Astrocyte (in vitro differentiated cells and primary cell): Measurements from ENCODE around the gene SMOC1. TPM values are rescaled to one million over a fixed set of nuclear protein-coding genes. Genes with fewer than 3 reads are reported as not detected.

ENCODE experiments used
- DNase-seq: peaks from one replicate; pipeline ENCODE4 v3.0.0-alpha.2; 2010; ENCODE audit warnings: low read depth
- FAIRE-seq: peaks from 2 replicates; lab custom pipeline; 2011; peaks lifted over from hg19 to GRCh38; lab: Jason Lieb, UNC
- H2AFZ ChIP-seq: 2 replicates; pipeline ENCODE4 v1.6.0; 2012; ENCODE audit warnings: low read depth, low read length, inconsistent platforms
- H3K27ac ChIP-seq: 2 replicates; pipeline ENCODE4 v1.5.1; 2011; ENCODE audit warnings: low read depth, low read length, inconsistent platforms
- H3K27me3 ChIP-seq: 2 replicates; pipeline ENCODE4 v1.6.0; 2011; ENCODE audit warnings: low read length, inconsistent platforms; ENCODE audit not compliant: insufficient read depth
- H3K36me3 ChIP-seq: 2 replicates; pipeline ENCODE4 v1.5.1; 2011; ENCODE audit warnings: low read length, inconsistent platforms; ENCODE audit not compliant: insufficient read depth
- H3K4me1 ChIP-seq: 2 replicates; pipeline ENCODE4 v1.5.1; 2011; ENCODE audit warnings: low read length, inconsistent platforms; ENCODE audit not compliant: insufficient read depth
- H3K4me2 ChIP-seq: 2 replicates; pipeline ENCODE4 v1.6.0; 2012; ENCODE audit warnings: low read length, inconsistent platforms
- H3K4me3 ChIP-seq: 2 replicates; pipeline ENCODE4 v1.5.1; 2011; ENCODE audit warnings: low read depth, mild to moderate bottlenecking, low read length, inconsistent platforms; ENCODE audit not compliant: insufficient read depth
- H3K79me2 ChIP-seq: 2 replicates; pipeline ENCODE4 v1.6.0; 2012; ENCODE audit warnings: mild to moderate bottlenecking, low read length, inconsistent platforms; ENCODE audit not compliant: insufficient read depth
- H3K9ac ChIP-seq: 2 replicates; pipeline ENCODE4 v1.6.0; 2012; ENCODE audit warnings: mild to moderate bottlenecking, low read length, inconsistent platforms
- H3K9me3 ChIP-seq: 2 replicates; pipeline ENCODE4 v1.5.1; 2012; ENCODE audit warnings: low read depth, mild to moderate bottlenecking, low read length, inconsistent platforms; ENCODE audit not compliant: insufficient read depth
- H4K20me1 ChIP-seq: 2 replicates; pipeline ENCODE4 v1.6.0; 2012; ENCODE audit warnings: low read length, inconsistent platforms; ENCODE audit not compliant: insufficient read depth
- H3K27ac Mint-ChIP-seq: one replicate; pipeline ENCODE4 v1.8.0; 2021; ENCODE audit warnings: mild to moderate bottlenecking, mixed read lengths; ENCODE audit not compliant: unreplicated experiment
- H3K27me3 Mint-ChIP-seq: one replicate; pipeline ENCODE4 v1.8.0; 2021; ENCODE audit warnings: low read depth, mixed read lengths; ENCODE audit not compliant: unreplicated experiment
- H3K36me3 Mint-ChIP-seq: one replicate; pipeline ENCODE4 v1.8.0; 2021; ENCODE audit warnings: low read depth, mixed read lengths; ENCODE audit not compliant: unreplicated experiment
- H3K4me1 Mint-ChIP-seq: one replicate; pipeline ENCODE4 v1.8.0; 2021; ENCODE audit warnings: low read depth, mixed read lengths; ENCODE audit not compliant: unreplicated experiment
- H3K4me3 Mint-ChIP-seq: one replicate; pipeline ENCODE4 v1.8.0; 2021; ENCODE audit warnings: mild to moderate bottlenecking, moderate library complexity, mixed read lengths; ENCODE audit not compliant: unreplicated experiment
- H3K9me3 Mint-ChIP-seq: one replicate; pipeline ENCODE4 v1.8.0; 2021; ENCODE audit warnings: mild to moderate bottlenecking, mixed read lengths; ENCODE audit not compliant: unreplicated experiment
- CTCF ChIP-seq: IDR thresholded peaks from 2 replicates; pipeline ENCODE4 v1.5.1; 2011; ENCODE audit warnings: low read depth, mild to moderate bottlenecking, inconsistent platforms, low read length, moderate library complexity; ENCODE audit not compliant: insufficient read depth
- EZH2 ChIP-seq: IDR thresholded peaks from 2 replicates; pipeline ENCODE4 v1.6.1; 2012; ENCODE audit warnings: mild to moderate bottlenecking, low read length, inconsistent platforms; ENCODE audit not compliant: insufficient read depth
- total RNA-seq: library from RNA; stranded (reverse); gene quantifications from 2 replicates; pipeline ENCODE4 v1.2.1, GENCODE V29; 2021

SMOC1 gene
- total RNA-seq, 1 donor from 2014 or later, result 0.16 TPM

GRCh38 chr14:70011708-70012107 is 132.5 kb downstream of the SMOC1 start:
- no peaks in the 10 kb centered on the region for H3K4me1 Mint-ChIP-seq
- no peak overlapping the region for H3K4me3 ChIP-seq
- FAIRE-seq (no peak), DNase-seq (no peak)
- H3K4me1 ChIP-seq, result no peaks in the 10 kb centered on the region
- H3K27ac Mint-ChIP-seq, result no peak overlapping the region
- H3K9me3 Mint-ChIP-seq, result peaks cover 3% of the 10 kb centered on the region
- peaks cover 8% of the 10 kb centered on the region for H3K27me3 Mint-ChIP-seq
- no peaks in the 10 kb centered on the region for H3K27me3 ChIP-seq
- H4K20me1 ChIP-seq, result no peaks in the 10 kb centered on the region
- H3K36me3 Mint-ChIP-seq, result peaks cover 2% of the 10 kb centered on the region
- no peak overlapping the region for H3K4me3 Mint-ChIP-seq
- no peak overlapping the region for H3K4me2 ChIP-seq
- H3K27ac ChIP-seq, result no peak overlapping the region
- TF ChIP-seq CTCF, result no peak
- TF ChIP-seq EZH2, result no peak
- no peaks in the 10 kb centered on the region for H3K9me3 ChIP-seq
- H3K79me2 ChIP-seq, result no peaks in the 10 kb centered on the region
- no peaks in the 10 kb centered on the region for H3K36me3 ChIP-seq
- no peak overlapping the region for H3K9ac ChIP-seq
- H2AFZ ChIP-seq, result no peak overlapping the region

- Mint-ChIP-seq H3K36me3 (peaks cover 4% of the 10 kb centered on the region), H3K4me1 (peaks cover 2% of the 10 kb centered on the region), H3K27ac (no peak overlapping the region), H3K4me3 (no peak overlapping the region), H3K9me3 (peaks cover 5% of the 10 kb centered on the region), H3K27me3 (peaks cover 14% of the 10 kb centered on the region)
- no peak for TF ChIP-seq EZH2
- peak; percentile 54 for TF ChIP-seq CTCF
- Histone ChIP-seq H4K20me1 (no peaks in the 10 kb centered on the region), H3K27me3 (no peaks in the 10 kb centered on the region), H2AFZ (no peak overlapping the region), H3K4me1 (no peaks in the 10 kb centered on the region), H3K4me2 (no peak overlapping the region), H3K79me2 (no peaks in the 10 kb centered on the region), H3K9ac (no peak overlapping the region), H3K36me3 (no peaks in the 10 kb centered on the region), H3K27ac (no peak overlapping the region), H3K4me3 (no peak overlapping the region), H3K9me3 (no peaks in the 10 kb centered on the region)
- DNase-seq (no peak), FAIRE-seq (no peak)
These were observed 134.2 kb downstream of the SMOC1 start for GRCh38 chr14:70013271-70013873.

- DNase-seq, result no peak
- Histone ChIP-seq H3K27ac (no peak overlapping the region), H3K4me1 (no peaks in the 10 kb centered on the region), H2AFZ (no peak overlapping the region), H3K9me3 (no peaks in the 10 kb centered on the region), H3K36me3 (no peaks in the 10 kb centered on the region), H3K79me2 (no peaks in the 10 kb centered on the region), H4K20me1 (no peaks in the 10 kb centered on the region), H3K9ac (no peak overlapping the region), H3K4me2 (no peak overlapping the region), H3K4me3 (no peak overlapping the region), H3K27me3 (no peaks in the 10 kb centered on the region)
- Mint-ChIP-seq H3K36me3 (peaks cover 4% of the 10 kb centered on the region), H3K4me3 (no peak overlapping the region), H3K27me3 (peaks cover 14% of the 10 kb centered on the region), H3K9me3 (peaks cover 5% of the 10 kb centered on the region), H3K4me1 (peaks cover 5% of the 10 kb centered on the region), H3K27ac (no peak overlapping the region)
- no peak for TF ChIP-seq EZH2
- TF ChIP-seq CTCF, result no peak
- no peak for FAIRE-seq
These were observed 135.3 kb downstream of the SMOC1 start for GRCh38 chr14:70014406-70015095.
